ENCODE measurements around the gene UBL7.

- TF ChIP-seq CTCF (conservative IDR thresholded peaks at IDR 0.05; ENCODE audit: low read length) (no peak), EZH2phosphoT487 (IDR thresholded peaks at IDR 0.05; ENCODE audit: borderline replicate concordance, low read depth, low read length) (no peak)
These were observed 52.1 kb downstream of the UBL7 start for GRCh38 chr15:74408815-74409214.
